Ascending aorta (tissue), 2 donors: ENCODE results near the gene CDX1. TPM values are rescaled to one million over a fixed set of nuclear protein-coding genes. Genes with fewer than 3 reads are reported as not detected.
A peak's percentile ranks its signal among the peaks of the same experiment; 100 is the strongest.

Experiments
- DNase-seq, 2 donors: peaks; one replicate each; pipeline ENCODE4 v3.0.0-alpha.2; 2019; ENCODE audit warnings: low spot score in 2 of 2
- H3K27ac ChIP-seq, 2 donors: fragments of 200-600 bp; sonication (generic); one replicate each; pipeline ENCODE4 v1.5.1; 2016 to 2017; ENCODE audit warnings: mild to moderate bottlenecking in 1 of 2
- H3K27me3 ChIP-seq: fragments of 200-600 bp; sonication (generic); one replicate; pipeline ENCODE4 v1.5.1; 2017
- H3K36me3 ChIP-seq, 2 donors: fragments of 200-600 bp; sonication (generic); one replicate each; pipeline ENCODE4 v1.5.1; 2016
- H3K4me1 ChIP-seq, 2 donors: fragments of 200-600 bp; sonication (generic); one replicate each; pipeline ENCODE4 v1.5.1; 2016 to 2017; ENCODE audit warnings: mild to moderate bottlenecking in 1 of 2
- H3K4me3 ChIP-seq, 2 donors: fragments of 200-600 bp; sonication (generic); one replicate each; pipeline ENCODE4 v1.5.1; 2016 to 2017; ENCODE audit warnings: mild to moderate bottlenecking in 1 of 2
- H3K9me3 ChIP-seq, 2 donors: fragments of 200-600 bp; sonication (generic); one replicate each; pipeline ENCODE4 v1.5.1; 2016
- CTCF ChIP-seq, 3 experiments: fragments of 200-600 bp in 2 of 3; fragments of 450-650 bp in 1 of 3; sonication (generic) in 2 of 3; IDR thresholded peaks; one replicate each; pipeline ENCODE4 v1.5.1; 2016 to 2019; ENCODE audit warnings: antibody characterized with exemption in 3 of 3, mild to moderate bottlenecking in 1 of 3, moderate library complexity in 1 of 3
- intact Hi-C: fragments of 100-400 bp; cut with DNase I; formaldehyde crosslinking; loops from one replicate; pipeline ENCODE4 v1.15.1; 2023
- total RNA-seq: library from RNA; depleted of rRNA; stranded (reverse); fragments of >200 nt; gene quantifications from one replicate; pipeline ENCODE4 v1.1.0, GENCODE V29; 2016

The CDX1 gene
- total RNA-seq, 1 donor from 2014 or later: not detected

- DNase-seq: peak in 1 of 2 donors; percentile 60
These were observed 45.7 kb upstream of the CDX1 start for GRCh38 chr5:150120617-150121447.

GRCh38 chr5:150121448-150122157 lies 45.0 kb upstream of the CDX1 start:
- peak in 1 of 2 donors; percentile 53 for DNase-seq
- TF ChIP-seq CTCF (IDR thresholded peaks at IDR 0.05): no peak
- Histone ChIP-seq H3K27me3 (no peaks in the 10 kb centered on the region), H3K9me3 (no peaks in the 10 kb centered on the region), H3K36me3 (peaks cover 99 to 100% of the 10 kb centered on the region in 2 donors), H3K27ac (peak overlapping the region; percentile 12 to 13), H3K4me3 (no peak overlapping the region), H3K4me1 (no peaks in the 10 kb centered on the region)
- intact Hi-C loops: no loop called here

More at GRCh38 chr5:150120617-150121447, 45.7 kb upstream of the CDX1 start:
- intact Hi-C loops: no loop called here
- H3K9me3 ChIP-seq: no peaks in the 10 kb centered on the region
- peaks cover 98 to 100% of the 10 kb centered on the region in 2 donors for H3K36me3 ChIP-seq
- H3K27me3 ChIP-seq: no peaks in the 10 kb centered on the region
- peak overlapping the region; percentile 12 to 13 for H3K27ac ChIP-seq
- no peak for TF ChIP-seq CTCF (IDR thresholded peaks at IDR 0.05)
- no peaks in the 10 kb centered on the region for H3K4me1 ChIP-seq
- H3K4me3 ChIP-seq: no peak overlapping the region

- Histone ChIP-seq H3K4me1 (no peaks in the 10 kb centered on the region), H3K36me3 (peaks cover 99 to 100% of the 10 kb centered on the region in 2 donors), H3K9me3 (no peaks in the 10 kb centered on the region), H3K4me3 (no peak overlapping the region), H3K27me3 (no peaks in the 10 kb centered on the region), H3K27ac (peak overlapping the region in 1 of 2 donors; percentile 13)
- no peak for TF ChIP-seq CTCF (IDR thresholded peaks at IDR 0.05)
- intact Hi-C loops: no loop called here
- DNase-seq: peak in 1 of 2 donors; percentile 63
These were observed 44.4 kb upstream of the CDX1 start for GRCh38 chr5:150122158-150122510.

- no peak overlapping the region for H3K27ac ChIP-seq
- H3K9me3 ChIP-seq: no peaks in the 10 kb centered on the region
- intact Hi-C loops: no loop called here
- no peak for TF ChIP-seq CTCF (IDR thresholded peaks at IDR 0.05)
- no peak overlapping the region for H3K4me3 ChIP-seq
- no peaks in the 10 kb centered on the region for H3K4me1 ChIP-seq
- H3K27me3 ChIP-seq: no peaks in the 10 kb centered on the region
- DNase-seq: peak in 1 of 2 donors; percentile 58
- H3K36me3 ChIP-seq: peaks cover 97 to 100% of the 10 kb centered on the region in 2 donors
These were observed 43.8 kb upstream of the CDX1 start for GRCh38 chr5:150122536-150123481.

- H3K27me3 ChIP-seq: no peaks in the 10 kb centered on the region
- H3K4me3 ChIP-seq: no peak overlapping the region
- H3K27ac ChIP-seq: no peak overlapping the region
- no peaks in the 10 kb centered on the region for H3K9me3 ChIP-seq
- no peak for TF ChIP-seq CTCF (IDR thresholded peaks at IDR 0.05)
- no peak for DNase-seq
- intact Hi-C loops: no loop called here
- peaks cover 97 to 100% of the 10 kb centered on the region in 2 donors for H3K36me3 ChIP-seq
- H3K4me1 ChIP-seq: no peaks in the 10 kb centered on the region
These were observed 43.0 kb upstream of the CDX1 start for GRCh38 chr5:150123542-150123941.
